ENCODE measurements around the gene DAPK1. TPM values are rescaled to one million over a fixed set of nuclear protein-coding genes. Genes with fewer than 3 reads are reported as not detected.
"Not testable (repeated sequence)": the region's sequence is repeated elsewhere in the genome, so short reads cannot be mapped to it uniquely, and the experiment has no call there.

DAPK1 gene
- total RNA-seq, 8 experiments from 2014 or later: 31.6 to 466 (median 50.0) TPM

DNA sequence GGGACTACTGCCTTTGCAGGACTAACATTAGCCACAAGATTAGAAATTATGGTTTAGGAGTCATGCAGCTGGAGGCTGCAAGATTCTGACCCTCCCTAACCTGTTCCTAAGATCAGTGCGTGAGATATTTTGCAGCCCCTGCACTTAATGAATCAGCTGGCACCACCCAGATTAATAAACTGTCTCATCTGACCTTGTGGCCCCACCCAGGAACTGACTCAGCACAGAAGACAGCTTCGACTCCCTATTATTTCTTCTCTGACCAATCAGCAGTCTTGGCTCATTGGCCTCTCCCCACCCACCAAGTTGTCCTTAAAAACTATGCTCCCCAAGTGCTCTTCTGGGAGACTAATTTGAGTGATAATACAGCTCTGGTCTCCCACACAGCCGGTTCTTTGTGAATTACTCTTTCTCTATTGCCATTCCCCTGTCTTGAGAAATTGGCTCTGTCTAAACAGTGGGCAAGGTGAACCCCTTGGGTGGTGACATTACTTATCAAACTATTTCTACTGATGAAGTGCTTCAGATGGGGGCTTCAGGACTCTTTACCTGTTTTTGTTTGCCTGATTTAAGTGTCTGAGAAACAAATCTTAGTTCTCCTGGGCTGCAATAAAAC, 245.3 kb downstream of the DAPK1 start:
- in situ Hi-C loops (cut with MboI; ENCODE audit: low pct_unique_long_range_greater_than_20kb in 2 of 9, low sequenced_read_pairs in 9 of 9, unreplicated experiment in 9 of 9): no loop called here
- Histone ChIP-seq H3K4me1 (replicated peaks in 1 of 2) (no peaks in the 10 kb centered on the region), H3K4me3 (no peak overlapping the region), H3K27ac (no peak overlapping the region)
- 20 to 100% (median 77%) methylated on average over 1 to 3 of the region's 3 CpGs; no CpG with 5 or more reads in 4 of the 10 experiments for WGBS, 10 experiments
- ATAC-seq (replicated peaks in 6 of 8): peak in 2 of 8 experiments; percentile 38 to 93

DNA sequence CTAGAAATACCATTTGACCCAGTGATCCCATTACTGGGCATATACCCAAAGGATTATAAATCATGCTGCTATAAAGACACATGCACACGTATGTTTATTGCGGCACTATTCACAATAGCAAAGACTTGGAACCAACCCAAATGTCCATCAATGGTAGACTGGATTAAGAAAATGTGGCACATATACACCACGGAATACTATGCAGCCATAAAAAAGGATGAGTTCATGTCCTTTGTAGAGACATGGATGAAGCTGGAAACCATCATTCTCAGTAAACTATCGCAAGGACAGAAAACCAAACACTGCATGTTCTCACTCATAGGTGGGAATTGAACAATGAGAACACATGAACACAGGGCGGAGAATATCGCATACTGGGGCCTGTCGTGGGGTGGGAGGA, 246.6 kb downstream of the DAPK1 start:
- ATAC-seq (replicated peaks in 6 of 8); H3K4me1 ChIP-seq (replicated peaks in 1 of 2); in situ Hi-C loops (cut with MboI; ENCODE audit: low pct_unique_long_range_greater_than_20kb in 2 of 9, low sequenced_read_pairs in 9 of 9, unreplicated experiment in 9 of 9); H3K4me3 ChIP-seq; H3K27ac ChIP-seq: not testable (repeated sequence)
- WGBS, 10 experiments: 40 to 100% (median 95%) methylated on average over 1 to 3 of the region's 7 CpGs; no CpG with 5 or more reads in 4 of the 10 experiments

DNA sequence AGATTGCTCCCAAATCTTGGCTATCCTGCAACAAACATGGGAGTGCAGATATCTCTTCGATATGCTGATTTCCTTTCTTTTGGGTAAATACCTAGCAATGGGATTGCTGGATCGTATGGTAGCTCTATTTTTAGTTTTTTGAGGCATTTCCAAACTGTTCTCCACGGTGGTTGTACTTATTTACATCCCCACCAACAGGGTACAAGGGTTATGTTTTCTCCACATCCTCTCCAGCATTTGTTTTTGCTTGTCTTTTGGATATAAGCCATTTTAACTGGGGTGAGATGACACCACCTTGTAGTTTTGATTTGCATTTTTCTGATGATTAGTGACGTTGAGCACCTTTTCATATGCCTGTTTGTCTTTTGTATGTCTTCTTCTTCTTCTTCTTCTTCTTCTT, 248.5 kb downstream of the DAPK1 start:
- Histone ChIP-seq H3K4me3 (no peak overlapping the region), H3K27ac (no peak overlapping the region), H3K4me1 (replicated peaks in 1 of 2) (no peaks in the 10 kb centered on the region)
- no peak for ATAC-seq (replicated peaks in 6 of 8)
- WGBS, 10 experiments: 38 to 83% (median 56%) methylated on average over 1 to 4 of the region's 4 CpGs
- in situ Hi-C loops (cut with MboI; ENCODE audit: low pct_unique_long_range_greater_than_20kb in 2 of 9, low sequenced_read_pairs in 9 of 9, unreplicated experiment in 9 of 9): no loop called here

DNA sequence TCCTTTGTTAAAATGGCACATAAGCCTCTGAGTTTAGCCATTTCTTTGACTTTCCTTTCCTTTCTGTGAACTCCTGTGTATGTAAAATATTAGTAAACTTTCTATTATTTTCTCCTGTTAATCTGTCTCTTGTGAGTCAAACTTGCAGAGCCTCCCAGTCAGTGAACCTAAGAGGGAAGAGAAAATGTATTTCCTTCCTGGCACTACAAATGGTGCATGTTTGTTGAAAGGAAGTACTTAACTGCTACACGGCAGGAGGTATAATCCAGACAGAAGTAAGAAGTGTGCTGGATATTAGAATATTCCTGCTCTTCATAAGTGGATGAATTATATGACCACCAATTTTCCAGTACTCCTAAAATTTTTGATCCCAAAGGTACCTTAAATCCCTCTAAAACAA, 251.2 kb downstream of the DAPK1 start:
- Histone ChIP-seq H3K4me3 (no peak overlapping the region), H3K27ac (no peak overlapping the region), H3K4me1 (replicated peaks in 1 of 2) (no peaks in the 10 kb centered on the region)
- in situ Hi-C loops (cut with MboI; ENCODE audit: low pct_unique_long_range_greater_than_20kb in 2 of 9, low sequenced_read_pairs in 9 of 9, unreplicated experiment in 9 of 9): no loop called here
- WGBS, 10 experiments: 0 to 100% (median 60%) methylated on average over 1 of the region's 1 CpG; no CpG with 5 or more reads in 5 of the 10 experiments
- no peak for ATAC-seq (replicated peaks in 6 of 8)

DNA sequence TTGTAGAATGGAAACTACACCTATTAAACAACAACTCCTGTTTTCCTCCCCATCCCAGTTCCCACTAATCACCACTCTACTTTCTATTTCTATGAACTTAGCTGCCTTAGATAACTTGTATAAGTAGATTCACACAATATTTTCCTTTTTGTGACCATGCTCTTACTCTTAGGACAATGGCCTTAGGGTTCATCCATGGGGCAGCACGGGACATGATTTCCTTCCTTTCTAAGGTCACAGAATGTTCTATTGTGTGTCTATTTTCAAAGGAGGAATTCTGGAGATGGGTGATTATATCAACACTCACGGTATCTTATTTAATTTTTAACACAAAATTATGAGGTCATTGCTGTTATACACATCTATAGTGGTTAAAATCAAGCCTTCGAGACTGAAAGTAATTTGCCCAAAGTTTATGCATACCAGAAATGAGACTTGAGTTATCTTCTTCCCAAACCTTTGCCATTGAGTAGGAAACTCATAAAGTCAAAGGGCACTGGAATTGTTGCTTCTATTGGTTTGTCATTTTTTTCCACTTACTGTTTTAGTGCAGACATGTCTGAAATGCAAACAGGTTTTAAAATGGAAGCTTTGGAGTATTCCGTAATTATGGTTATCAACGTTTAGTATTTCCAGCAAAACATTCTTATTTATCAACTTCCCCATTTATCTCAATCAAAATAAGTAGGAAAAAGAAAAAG, 251.8 kb downstream of the DAPK1 start:
- Histone ChIP-seq H3K4me1 (replicated peaks in 1 of 2) (no peaks in the 10 kb centered on the region), H3K27ac (no peak overlapping the region), H3K4me3 (no peak overlapping the region)
- no peak for ATAC-seq (replicated peaks in 6 of 8)
- WGBS, 10 experiments: 53 to 84% (median 69%) methylated on average over 2 to 5 of the region's 5 CpGs
- in situ Hi-C loops (cut with MboI; ENCODE audit: low pct_unique_long_range_greater_than_20kb in 2 of 9, low sequenced_read_pairs in 9 of 9, unreplicated experiment in 9 of 9): no loop called here

DNA sequence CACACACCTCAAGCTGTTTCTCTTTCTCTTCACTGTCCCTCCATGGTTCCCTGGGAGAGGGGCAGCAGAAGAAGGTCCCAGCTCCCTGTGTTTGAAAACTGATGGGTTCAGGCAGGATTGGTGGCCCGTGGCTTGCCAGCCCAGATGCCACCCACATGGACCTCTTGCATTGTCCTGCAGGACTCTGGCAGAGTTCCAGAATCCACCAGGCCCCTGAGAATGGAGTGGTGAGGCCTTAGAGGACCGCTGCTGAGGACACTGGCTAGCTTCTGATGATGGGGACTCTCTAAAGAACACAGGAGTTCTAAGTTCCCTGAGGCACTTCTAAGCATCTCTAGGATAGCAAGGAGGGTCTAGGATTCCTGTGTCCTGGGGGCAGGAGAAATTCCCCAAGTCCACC, 253.1 kb downstream of the DAPK1 start:
- in situ Hi-C loops (cut with MboI; ENCODE audit: low pct_unique_long_range_greater_than_20kb in 2 of 9, low sequenced_read_pairs in 9 of 9, unreplicated experiment in 9 of 9): no loop called here

DNA sequence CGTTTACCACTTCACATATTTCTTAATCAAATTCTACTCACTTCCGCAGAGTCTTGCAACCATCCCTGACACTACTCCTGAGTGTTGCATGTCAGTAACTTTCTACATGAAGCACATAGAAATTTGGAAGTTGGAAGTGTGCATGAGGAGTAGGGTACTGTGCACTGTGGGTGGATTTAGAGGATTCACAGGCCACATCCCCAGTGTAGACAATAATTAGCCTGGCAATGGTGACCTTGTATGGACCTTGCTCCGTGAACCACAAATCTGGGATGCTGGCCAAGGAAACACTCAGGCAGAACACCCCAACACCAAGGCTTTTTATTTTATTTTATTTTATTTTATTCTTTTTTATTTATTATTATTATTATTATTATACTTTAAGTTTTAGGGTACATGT, 253.8 kb downstream of the DAPK1 start:
- WGBS, 10 experiments: 50 to 100% (median 84%) methylated on average over 1 to 3 of the region's 3 CpGs; no CpG with 5 or more reads in 1 of the 10 experiments
- Histone ChIP-seq H3K27ac (no peak overlapping the region), H3K4me3 (no peak overlapping the region), H3K4me1 (replicated peaks in 1 of 2) (no peaks in the 10 kb centered on the region)
- ATAC-seq (replicated peaks in 6 of 8): no peak
- in situ Hi-C loops (cut with MboI; ENCODE audit: low pct_unique_long_range_greater_than_20kb in 2 of 9, low sequenced_read_pairs in 9 of 9, unreplicated experiment in 9 of 9): no loop called here

More for the DNA sequence above, 253.1 kb downstream of the DAPK1 start:
- WGBS, 10 experiments: 0 to 67% methylated on average over 1 of the region's 2 CpGs; no CpG with 5 or more reads in 8 of the 10 experiments
- ATAC-seq (replicated peaks in 6 of 8): no peak
- Histone ChIP-seq H3K4me3 (no peak overlapping the region), H3K27ac (no peak overlapping the region), H3K4me1 (replicated peaks in 1 of 2) (no peaks in the 10 kb centered on the region)

DNA sequence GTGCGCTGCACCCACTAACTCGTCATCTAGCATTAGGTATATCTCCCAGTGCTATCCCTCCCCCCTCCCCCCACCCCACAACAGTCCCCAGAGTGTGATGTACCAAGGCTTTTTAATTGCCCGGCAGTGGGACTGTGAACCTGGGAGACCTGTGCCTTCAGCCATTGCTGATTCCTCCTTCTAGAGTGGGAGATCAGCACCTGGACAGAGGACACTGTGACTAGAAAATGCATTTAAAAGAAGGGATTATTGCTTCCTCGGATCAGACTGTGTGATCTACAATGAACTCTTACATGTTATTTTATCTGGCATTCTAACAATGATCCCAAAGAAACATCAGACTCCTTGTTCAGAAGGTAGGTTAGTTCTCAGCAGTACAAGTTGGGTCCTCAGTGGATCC, 254.2 kb downstream of the DAPK1 start:
- WGBS, 10 experiments: 29 to 80% (median 63%) methylated on average over 1 of the region's 4 CpGs; no CpG with 5 or more reads in 5 of the 10 experiments
- H3K4me1 ChIP-seq (replicated peaks in 1 of 2): no peaks in the 10 kb centered on the region
- no peak overlapping the region for H3K27ac ChIP-seq
- in situ Hi-C loops (cut with MboI; ENCODE audit: low pct_unique_long_range_greater_than_20kb in 2 of 9, low sequenced_read_pairs in 9 of 9, unreplicated experiment in 9 of 9): no loop called here
- no peak overlapping the region for H3K4me3 ChIP-seq
- no peak for ATAC-seq (replicated peaks in 6 of 8)

DNA sequence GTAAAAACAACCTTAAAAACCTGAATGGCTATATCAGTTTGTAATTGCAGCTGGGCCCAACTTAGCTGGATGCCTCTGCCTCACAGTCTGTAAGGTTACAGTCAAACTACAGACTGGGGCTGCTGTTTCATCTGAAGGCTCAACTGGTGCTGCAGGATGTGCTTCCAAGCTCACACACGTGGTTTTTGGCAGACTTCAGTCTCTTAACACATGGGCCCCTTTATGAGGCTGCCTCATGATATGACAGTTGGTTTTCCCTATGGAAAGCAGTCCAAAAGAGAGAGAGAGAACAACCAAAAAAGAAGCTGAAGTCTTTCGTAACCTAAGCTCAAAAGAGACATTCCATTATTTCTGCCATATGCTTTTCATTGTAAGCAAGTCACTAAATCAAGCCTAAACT, 255.6 kb downstream of the DAPK1 start:
- no peaks in the 10 kb centered on the region for H3K4me1 ChIP-seq (replicated peaks in 1 of 2)
- in situ Hi-C loops (cut with MboI; ENCODE audit: low pct_unique_long_range_greater_than_20kb in 2 of 9, low sequenced_read_pairs in 9 of 9, unreplicated experiment in 9 of 9): no loop called here
- WGBS, 10 experiments: 0 to 100% (median 50%) methylated on average over 1 to 2 of the region's 2 CpGs; no CpG with 5 or more reads in 1 of the 10 experiments
- ATAC-seq (replicated peaks in 6 of 8): no peak
- H3K27ac ChIP-seq: no peak overlapping the region
- no peak overlapping the region for H3K4me3 ChIP-seq

Other genes starting within 250 kb of the DAPK1 start
- gene CTSL, start 228.3 kb downstream of the DAPK1 start, total RNA-seq: 100 to 1,000 TPM in 3 of 8 experiments, 10 to 100 TPM in 5; 27.8 to 713 (median 52.1) TPM

All from motor neuron (in vitro differentiated cells).